HG03095 (cell line): ENCODE data around the gene TTC13.

ENCODE experiments used
- ATAC-seq: cut with Tn5 transposase; IDR thresholded peaks from one replicate; pipeline ENCODE4 v1.9.1; 2021; ENCODE audit warnings: moderate library complexity; ENCODE audit not compliant: unreplicated experiment

TTC13 gene

GRCh38 chr1:230877146-230877923 lies 101.3 kb downstream of the TTC13 start:
- no peak for ATAC-seq

- no peak for ATAC-seq
Measured at GRCh38 chr1:230876660-230877059, 102.0 kb downstream of the TTC13 start.

- no peak for ATAC-seq
Measured at GRCh38 chr1:230875370-230875769, 103.3 kb downstream of the TTC13 start.

GRCh38 chr1:230870916-230871315 lies 107.7 kb downstream of the TTC13 start:
- no peak for ATAC-seq

- ATAC-seq = no peak
Measured at GRCh38 chr1:230869500-230869899, 109.2 kb downstream of the TTC13 start.

- peak; percentile 45 for ATAC-seq
Measured at GRCh38 chr1:230868736-230869385, 109.8 kb downstream of the TTC13 start.

- peak; percentile 72 for ATAC-seq
Measured at GRCh38 chr1:230867903-230868735, 110.5 kb downstream of the TTC13 start, which contains the start of gene C1orf198. Gene C1orf198 (minus strand): TSS chr1:230868521. CDS start chr1:230868512, 9 bp downstream.

GRCh38 chr1:230867101-230867902 lies 111.4 kb downstream of the TTC13 start:
- ATAC-seq = no peak

- no peak for ATAC-seq
Measured at GRCh38 chr1:230866171-230867070, 112.2 kb downstream of the TTC13 start.

- ATAC-seq = no peak
Measured at GRCh38 chr1:230865062-230865817, 113.4 kb downstream of the TTC13 start.

- ATAC-seq = no peak
Measured at GRCh38 chr1:230864441-230864840, 114.2 kb downstream of the TTC13 start.

GRCh38 chr1:230863449-230863848 lies 115.2 kb downstream of the TTC13 start:
- ATAC-seq = no peak

GRCh38 chr1:230861970-230862595 lies 116.6 kb downstream of the TTC13 start:
- no peak for ATAC-seq

- ATAC-seq = no peak
Measured at GRCh38 chr1:230861489-230861888, 117.2 kb downstream of the TTC13 start.

GRCh38 chr1:230860617-230861384 lies 117.9 kb downstream of the TTC13 start:
- ATAC-seq = no peak

- no peak for ATAC-seq
Measured at GRCh38 chr1:230858918-230859729, 119.5 kb downstream of the TTC13 start.
